ENCODE measurements around the gene SERPINA12.

DNA sequence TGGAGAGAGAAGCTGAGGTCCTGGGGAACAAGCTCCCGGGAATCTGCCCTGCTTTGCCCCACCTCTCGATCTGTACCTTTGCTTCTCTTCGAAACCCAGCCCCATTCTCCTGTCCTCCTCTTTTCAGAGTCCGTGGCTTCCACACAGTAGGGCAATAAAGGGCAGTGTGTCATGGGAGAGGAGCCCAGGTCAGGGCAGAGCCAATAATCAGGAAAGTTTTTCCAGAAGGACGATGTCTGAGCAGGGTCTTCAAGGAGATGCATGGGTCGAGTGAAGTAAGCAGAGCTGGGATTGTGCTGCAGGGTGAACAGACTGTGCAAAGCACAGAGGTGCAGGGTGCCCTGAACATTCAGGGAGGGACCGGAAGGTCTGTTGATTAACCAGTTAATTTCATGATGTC is 29.9 kb upstream of the SERPINA12 start:
- TF ChIP-seq, protein P1, sequence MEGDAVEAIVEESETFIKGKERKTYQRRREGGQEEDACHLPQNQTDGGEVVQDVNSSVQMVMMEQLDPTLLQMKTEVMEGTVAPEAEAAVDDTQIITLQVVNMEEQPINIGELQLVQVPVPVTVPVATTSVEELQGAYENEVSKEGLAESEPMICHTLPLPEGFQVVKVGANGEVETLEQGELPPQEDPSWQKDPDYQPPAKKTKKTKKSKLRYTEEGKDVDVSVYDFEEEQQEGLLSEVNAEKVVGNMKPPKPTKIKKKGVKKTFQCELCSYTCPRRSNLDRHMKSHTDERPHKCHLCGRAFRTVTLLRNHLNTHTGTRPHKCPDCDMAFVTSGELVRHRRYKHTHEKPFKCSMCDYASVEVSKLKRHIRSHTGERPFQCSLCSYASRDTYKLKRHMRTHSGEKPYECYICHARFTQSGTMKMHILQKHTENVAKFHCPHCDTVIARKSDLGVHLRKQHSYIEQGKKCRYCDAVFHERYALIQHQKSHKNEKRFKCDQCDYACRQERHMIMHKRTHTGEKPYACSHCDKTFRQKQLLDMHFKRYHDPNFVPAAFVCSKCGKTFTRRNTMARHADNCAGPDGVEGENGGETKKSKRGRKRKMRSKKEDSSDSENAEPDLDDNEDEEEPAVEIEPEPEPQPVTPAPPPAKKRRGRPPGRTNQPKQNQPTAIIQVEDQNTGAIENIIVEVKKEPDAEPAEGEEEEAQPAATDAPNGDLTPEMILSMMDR (IDR thresholded peaks at IDR 0.05): no peak
- no peak for TF ChIP-seq POLR2A (IDR thresholded peaks at IDR 0.05)
